Dendritic cell treated with granulocyte-macrophage colony-stimulating factor and Interleukin-4, amounts not matched to agents 40 ng/mL and 50 ng/mL, for 4 days (primary cell): Measurements from ENCODE around the gene ZNF485.
"Not testable (repeated sequence)": the region's sequence is repeated elsewhere in the genome, so short reads cannot be mapped to it uniquely, and the experiment has no call there.

Experiments used
- H3K27ac Mint-ChIP-seq: one replicate; pipeline ENCODE4 v1.8.0; 2022; ENCODE audit warnings: mild to moderate bottlenecking, mixed read lengths
- H3K27me3 Mint-ChIP-seq: one replicate; pipeline ENCODE4 v1.8.0; 2022; ENCODE audit warnings: mild to moderate bottlenecking, mixed read lengths
- H3K36me3 Mint-ChIP-seq: one replicate; pipeline ENCODE4 v1.8.0; 2022; ENCODE audit warnings: low read depth, mixed read lengths
- H3K4me1 Mint-ChIP-seq: one replicate; pipeline ENCODE4 v1.8.0; 2022; ENCODE audit warnings: low read depth, mixed read lengths
- H3K4me3 Mint-ChIP-seq: one replicate; pipeline ENCODE4 v1.8.0; 2022; ENCODE audit warnings: mild to moderate bottlenecking, moderate library complexity, mixed read lengths
- H3K9me3 Mint-ChIP-seq: one replicate; pipeline ENCODE4 v1.8.0; 2022; ENCODE audit warnings: mixed read lengths
- intact Hi-C: fragments of 100-400 bp; cut with micrococcal nuclease; formaldehyde crosslinking; loops from one replicate; pipeline ENCODE4 v1.15.0; 2022

Gene ZNF485

DNA sequence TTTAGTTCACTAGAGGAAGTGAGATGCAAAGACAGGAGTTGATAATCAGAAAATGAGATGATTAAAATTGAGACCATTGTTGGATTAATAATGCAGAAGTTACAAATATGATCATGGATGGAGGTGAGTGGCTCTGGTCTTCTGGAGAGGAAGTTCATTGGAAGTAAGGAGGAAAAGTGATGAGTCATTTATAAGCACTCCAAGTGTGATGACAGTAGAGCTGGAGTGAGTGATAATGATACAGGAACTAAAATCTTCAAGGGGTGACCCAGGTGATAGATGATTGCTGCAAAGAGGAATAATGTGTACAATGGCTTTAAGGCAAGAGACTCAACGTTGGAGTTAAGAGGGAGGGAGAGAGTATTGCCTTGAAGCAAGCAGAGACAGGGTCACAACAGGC is 21.7 kb downstream of the ZNF485 start:
- H3K36me3 Mint-ChIP-seq: no peaks in the 10 kb centered on the region
- H3K27ac Mint-ChIP-seq: no peak overlapping the region
- H3K4me3 Mint-ChIP-seq: no peak overlapping the region
- intact Hi-C loops: no loop called here
- peaks cover 31% of the 10 kb centered on the region for H3K9me3 Mint-ChIP-seq
- H3K27me3 Mint-ChIP-seq: no peaks in the 10 kb centered on the region
- H3K4me1 Mint-ChIP-seq: peaks cover 8% of the 10 kb centered on the region

DNA sequence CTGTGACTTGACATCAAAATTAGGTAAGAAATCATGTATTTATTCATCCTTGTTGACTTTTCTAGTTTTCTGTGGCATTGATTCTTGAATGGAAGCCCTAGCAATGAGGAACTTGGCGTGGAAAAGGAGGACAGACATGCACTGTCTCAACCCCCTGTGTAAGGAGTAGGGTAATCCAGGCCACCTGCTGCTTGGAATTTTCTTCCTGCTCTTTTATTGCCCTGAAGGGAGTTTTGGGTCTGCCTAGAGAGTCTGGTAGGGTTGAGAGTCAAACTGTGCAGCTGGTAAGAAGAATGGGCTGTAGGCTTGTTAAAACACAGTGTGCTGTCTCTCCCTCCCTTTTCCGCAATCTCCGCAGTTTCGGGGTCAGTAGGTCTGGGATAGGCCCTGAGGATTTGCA is 22.7 kb downstream of the ZNF485 start:
- no peak overlapping the region for H3K4me3 Mint-ChIP-seq
- peaks cover 4% of the 10 kb centered on the region for H3K4me1 Mint-ChIP-seq
- H3K9me3 Mint-ChIP-seq: peaks cover 27% of the 10 kb centered on the region
- intact Hi-C loops: no loop called here
- no peak overlapping the region for H3K27ac Mint-ChIP-seq
- H3K36me3 Mint-ChIP-seq: no peaks in the 10 kb centered on the region
- no peaks in the 10 kb centered on the region for H3K27me3 Mint-ChIP-seq

DNA sequence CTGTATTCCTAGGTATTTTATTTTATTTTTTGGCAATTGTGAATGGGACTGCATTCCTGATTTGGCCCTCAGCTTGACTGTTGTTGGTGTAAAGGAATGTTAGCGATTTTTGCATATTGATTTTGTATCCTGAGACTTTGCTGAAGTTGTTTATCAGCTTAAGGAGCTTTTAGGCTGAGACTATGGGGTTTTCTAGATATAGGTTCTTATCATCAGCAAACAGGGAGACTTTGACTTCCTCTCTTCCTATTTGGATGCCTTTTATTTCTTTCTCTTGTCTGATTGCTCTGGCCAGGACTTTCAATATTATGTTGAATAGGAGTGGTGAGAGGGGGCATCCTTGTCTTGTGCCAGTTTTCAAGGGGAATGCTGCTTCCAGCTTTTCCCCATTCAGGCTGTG is 29.6 kb downstream of the ZNF485 start:
- H3K9me3 Mint-ChIP-seq: peaks cover 51% of the 10 kb centered on the region
- H3K27me3 Mint-ChIP-seq, H3K36me3 Mint-ChIP-seq, H3K27ac Mint-ChIP-seq, H3K4me3 Mint-ChIP-seq, intact Hi-C loops, H3K4me1 Mint-ChIP-seq: not testable (repeated sequence)

DNA sequence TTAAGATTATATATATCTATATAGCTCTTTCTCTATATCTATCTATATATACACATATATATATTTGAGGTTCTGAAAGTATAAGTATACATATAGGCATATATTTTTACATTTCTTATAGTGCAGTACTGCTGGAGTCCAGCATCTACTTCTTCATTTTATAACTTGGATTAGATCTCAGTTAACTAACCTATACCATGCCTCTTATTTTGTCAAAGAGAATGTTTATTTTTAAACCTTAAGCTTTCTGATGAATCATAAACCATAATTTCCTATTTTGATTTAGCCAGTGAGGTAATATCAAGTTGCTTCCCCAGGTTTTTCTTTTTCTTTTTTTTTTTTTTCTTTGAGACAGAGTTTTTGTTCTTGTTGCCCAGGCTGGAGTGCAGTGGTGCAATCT is 34.4 kb downstream of the ZNF485 start:
- intact Hi-C loops: no loop called here

DNA sequence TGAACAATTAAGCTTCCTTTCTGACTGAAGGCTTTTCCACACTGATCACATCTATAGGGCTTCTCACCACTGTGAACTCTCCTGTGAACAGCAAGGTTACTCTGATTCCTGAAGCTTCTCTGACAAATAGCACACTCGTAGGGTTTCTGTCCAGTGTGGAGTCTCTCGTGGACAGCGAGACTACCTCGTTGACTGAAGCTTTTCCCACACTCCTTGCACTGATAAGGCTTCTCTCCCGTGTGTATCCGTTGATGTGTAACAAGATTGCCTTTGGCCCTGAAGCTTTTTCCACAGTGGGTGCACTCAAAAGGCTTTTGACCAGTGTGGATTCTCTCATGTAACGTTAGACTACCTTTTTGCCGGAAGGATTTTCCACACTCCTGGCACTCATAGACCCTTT is 38.0 kb downstream of the ZNF485 start:
- Mint-ChIP-seq H3K27me3 (peaks cover 4% of the 10 kb centered on the region), H3K9me3 (peaks cover 63% of the 10 kb centered on the region)

More for the DNA sequence above, 34.4 kb downstream of the ZNF485 start:
- Mint-ChIP-seq H3K36me3 (peaks cover 28% of the 10 kb centered on the region), H3K27me3 (no peaks in the 10 kb centered on the region), H3K27ac (no peak overlapping the region), H3K4me3 (no peak overlapping the region), H3K4me1 (no peaks in the 10 kb centered on the region), H3K9me3 (peaks cover 67% of the 10 kb centered on the region)

DNA sequence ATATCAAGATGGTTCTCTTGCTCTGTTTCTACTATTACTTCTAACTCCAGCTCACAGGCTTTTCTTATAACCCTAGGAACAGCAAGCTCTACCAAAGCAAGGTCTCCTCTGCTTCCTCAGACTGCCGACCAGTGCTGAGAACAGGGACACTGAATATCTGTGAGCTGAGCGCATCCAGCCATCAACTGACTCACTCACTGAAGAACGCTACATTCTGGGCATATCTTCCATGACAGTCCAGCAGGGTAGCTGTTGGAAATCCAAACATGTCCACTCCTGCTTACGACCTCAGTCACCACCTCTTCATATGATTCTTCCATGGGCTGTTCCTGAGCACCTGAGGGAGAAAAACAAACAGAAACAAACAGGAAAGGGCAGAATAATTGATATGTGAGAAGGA is 39.6 kb downstream of the ZNF485 start:
- H3K27me3 Mint-ChIP-seq: peaks cover 15% of the 10 kb centered on the region
- H3K4me3 Mint-ChIP-seq: no peak overlapping the region
- peaks cover 42% of the 10 kb centered on the region for H3K36me3 Mint-ChIP-seq
- peaks cover 8% of the 10 kb centered on the region for H3K4me1 Mint-ChIP-seq
- H3K27ac Mint-ChIP-seq: no peak overlapping the region
- peaks cover 51% of the 10 kb centered on the region for H3K9me3 Mint-ChIP-seq
- intact Hi-C loops: no loop called here

More for the DNA sequence above, 38.0 kb downstream of the ZNF485 start:
- Mint-ChIP-seq H3K4me3 (no peak overlapping the region), H3K4me1 (peaks cover 6% of the 10 kb centered on the region), H3K27ac (no peak overlapping the region), H3K36me3 (peaks cover 42% of the 10 kb centered on the region)
- intact Hi-C loops: no loop called here

DNA sequence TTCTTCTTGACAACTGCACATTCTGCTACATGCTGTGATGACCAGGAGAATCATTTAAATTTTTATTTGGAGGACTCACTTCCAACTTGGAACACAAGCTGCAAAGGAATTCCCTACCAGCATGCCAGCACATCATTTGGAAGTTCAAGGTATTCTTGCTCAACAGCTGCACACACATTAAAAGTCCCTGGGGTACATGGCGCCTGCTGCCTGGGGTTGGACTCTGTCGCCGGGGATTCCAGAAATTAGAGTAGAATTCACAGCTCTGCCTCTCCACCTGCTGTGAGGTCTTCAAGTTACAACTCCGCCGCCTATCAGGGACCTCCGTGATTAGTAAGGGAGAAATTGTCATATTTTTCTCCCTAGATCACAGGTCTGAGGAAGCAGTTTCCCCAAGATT is 41.3 kb downstream of the ZNF485 start:
- intact Hi-C loops: no loop called here
- Mint-ChIP-seq H3K4me1 (peaks cover 8% of the 10 kb centered on the region), H3K27ac (peak overlapping the region; percentile 72), H3K4me3 (peak overlapping the region; percentile 84), H3K27me3 (peaks cover 15% of the 10 kb centered on the region), H3K9me3 (peaks cover 43% of the 10 kb centered on the region), H3K36me3 (peaks cover 42% of the 10 kb centered on the region)

DNA sequence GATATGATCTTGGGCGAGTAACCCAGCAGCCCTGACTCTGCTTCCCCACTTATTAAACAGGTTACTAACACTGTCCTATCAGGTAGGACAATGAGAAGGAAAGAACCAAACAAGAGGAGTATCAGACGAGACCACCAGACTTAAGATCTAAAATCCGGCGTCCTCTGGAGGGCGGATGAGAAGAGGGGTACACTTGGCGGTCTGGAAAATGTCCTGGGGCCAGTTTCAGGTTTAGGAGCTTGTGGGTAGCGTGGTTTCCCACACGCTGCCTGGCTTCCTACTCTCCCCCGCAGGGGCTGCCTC is 41.8 kb downstream of the ZNF485 start:
- Mint-ChIP-seq H3K4me3 (peak overlapping the region; percentile 84), H3K9me3 (peaks cover 39% of the 10 kb centered on the region), H3K27ac (peak overlapping the region; percentile 72), H3K36me3 (peaks cover 39% of the 10 kb centered on the region), H3K27me3 (peaks cover 15% of the 10 kb centered on the region), H3K4me1 (peaks cover 8% of the 10 kb centered on the region)
- intact Hi-C loops: loop anchor here (2.0 kb wide), 2 partner anchors 41 to 1095 kb away; partner anchors contain the start of gene ZNF485

DNA sequence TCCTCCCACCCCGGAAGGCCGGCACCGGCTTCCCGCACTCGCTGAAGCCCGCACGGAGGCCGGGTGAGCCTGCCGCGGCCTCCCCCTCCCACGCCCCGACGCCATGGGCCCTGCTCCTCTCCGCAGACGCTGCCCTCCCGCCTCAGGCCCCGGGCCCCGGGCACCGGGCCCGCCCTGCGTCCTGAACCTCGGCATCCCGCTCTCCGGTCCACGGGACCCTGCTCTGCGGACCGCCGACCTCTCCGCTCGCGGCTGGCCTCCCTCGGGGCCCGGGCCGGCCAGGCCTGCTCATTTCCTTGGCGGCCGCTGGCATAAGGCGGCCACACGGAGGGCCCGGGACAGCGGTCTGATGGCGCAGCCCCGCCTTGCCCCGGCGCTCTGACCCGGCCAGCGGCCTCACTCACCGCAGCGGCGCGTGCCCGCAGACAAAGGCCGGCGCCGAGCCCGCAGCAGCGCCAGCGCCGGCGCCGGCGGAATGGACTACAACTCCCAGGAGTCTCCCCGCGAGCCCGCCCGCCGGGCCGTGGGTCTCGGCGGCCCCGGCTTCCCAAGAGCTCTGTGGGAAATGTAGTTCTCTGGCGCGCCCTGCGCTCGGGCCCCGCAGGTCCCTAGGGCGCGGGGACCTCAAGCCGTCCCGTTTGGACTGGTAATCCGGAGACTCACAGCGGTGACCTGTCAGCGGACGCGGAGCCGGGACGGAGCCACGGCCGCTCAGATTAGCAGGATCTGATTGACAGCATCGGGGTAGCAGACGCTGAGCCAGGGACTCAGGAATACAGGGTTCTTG is 42.4 kb downstream of the ZNF485 start, which contains the start of gene ZNF32:
ZNF32 (minus strand) TSS at position 484 of the 787 bp plus-strand sequence. CDS start 2,748 bp downstream, outside the sequence.
- H3K27me3 Mint-ChIP-seq: peaks cover 17% of the 10 kb centered on the region
- H3K4me3 Mint-ChIP-seq: peak within 1 kb of the TSS; percentile 84
- intact Hi-C loops: loop anchor here (2.0 kb wide), 2 partner anchors 42 to 1096 kb away; partner anchors contain the start of gene ZNF485
- H3K9me3 Mint-ChIP-seq: peaks cover 33% of the 10 kb centered on the region
- H3K4me1 Mint-ChIP-seq: peaks cover 8% of the 10 kb centered on the region
- H3K27ac Mint-ChIP-seq: peak within 1 kb of the TSS; percentile 72
- peaks cover 34% of the 10 kb centered on the region for H3K36me3 Mint-ChIP-seq

DNA sequence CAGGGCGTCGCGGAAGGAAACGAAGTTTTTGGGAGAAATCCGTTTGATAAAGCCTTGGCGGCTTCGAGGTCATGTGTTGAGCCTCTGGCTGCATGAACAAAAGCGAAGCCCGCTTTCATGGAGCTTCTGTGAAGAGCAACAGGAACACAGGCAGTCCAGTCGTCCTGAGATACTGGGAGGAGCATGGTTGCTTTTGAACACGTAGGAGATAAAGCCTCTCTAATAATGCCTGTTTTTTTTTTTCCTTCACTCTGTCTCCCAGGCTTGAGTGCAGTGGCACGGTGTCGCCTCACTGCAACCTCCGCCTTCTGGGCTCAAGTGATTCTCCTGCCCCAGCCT is 42.9 kb downstream of the ZNF485 start:
- peaks cover 28% of the 10 kb centered on the region for H3K9me3 Mint-ChIP-seq
- peaks cover 8% of the 10 kb centered on the region for H3K4me1 Mint-ChIP-seq
- peak overlapping the region; percentile 72 for H3K27ac Mint-ChIP-seq
- peaks cover 18% of the 10 kb centered on the region for H3K27me3 Mint-ChIP-seq
- peak overlapping the region; percentile 84 for H3K4me3 Mint-ChIP-seq
- H3K36me3 Mint-ChIP-seq: peaks cover 28% of the 10 kb centered on the region
- intact Hi-C loops: loop anchor here (2.0 kb wide), 2 partner anchors 42 to 1096 kb away; partner anchors contain the start of gene ZNF485

DNA sequence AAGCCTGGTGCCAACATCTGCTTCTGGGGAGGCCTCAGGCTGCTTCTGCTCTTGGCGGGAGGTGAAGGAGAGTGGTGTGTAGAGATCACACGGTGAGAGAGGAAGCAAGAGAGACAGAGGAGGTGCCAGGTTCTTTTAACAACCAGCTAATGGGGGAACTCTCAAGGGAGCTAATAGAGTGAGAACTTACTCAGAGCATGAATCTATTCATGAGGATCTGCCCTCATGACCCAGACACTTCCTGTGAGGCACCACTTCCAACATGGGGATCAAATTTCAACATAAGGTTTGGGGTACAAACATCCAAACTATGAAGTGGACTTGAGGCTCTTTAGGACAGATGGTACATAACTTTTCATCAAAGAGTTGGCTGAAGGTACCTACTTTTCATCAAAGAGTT is 47.5 kb downstream of the ZNF485 start:
- Mint-ChIP-seq H3K36me3 (no peaks in the 10 kb centered on the region), H3K9me3 (no peaks in the 10 kb centered on the region), H3K27ac (no peak overlapping the region), H3K4me3 (no peak overlapping the region), H3K4me1 (peaks cover 7% of the 10 kb centered on the region), H3K27me3 (peaks cover 25% of the 10 kb centered on the region)
- intact Hi-C loops: no loop called here

DNA sequence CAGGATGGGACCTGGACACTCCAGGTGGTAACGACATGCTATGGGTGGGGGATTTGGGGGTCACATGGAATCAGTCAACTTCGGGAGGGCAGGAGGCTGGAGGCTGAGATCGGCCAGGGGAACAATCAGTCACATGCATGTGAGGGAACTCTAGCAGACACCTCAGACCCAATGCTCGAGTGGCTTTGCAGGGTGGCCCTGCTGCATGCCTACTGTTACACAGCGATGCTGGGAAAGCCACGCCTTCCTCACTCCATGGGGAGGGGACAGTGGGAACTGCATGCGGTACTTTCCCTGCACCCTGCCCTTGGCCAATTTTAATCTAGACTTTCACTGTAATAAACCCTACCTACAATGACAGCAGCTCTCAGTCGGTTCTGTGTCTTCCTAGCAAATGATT is 49.1 kb downstream of the ZNF485 start:
- Mint-ChIP-seq H3K27me3 (peaks cover 11% of the 10 kb centered on the region), H3K9me3 (no peaks in the 10 kb centered on the region), H3K4me3 (no peak overlapping the region), H3K36me3 (no peaks in the 10 kb centered on the region), H3K27ac (no peak overlapping the region), H3K4me1 (no peaks in the 10 kb centered on the region)
- intact Hi-C loops: no loop called here

DNA sequence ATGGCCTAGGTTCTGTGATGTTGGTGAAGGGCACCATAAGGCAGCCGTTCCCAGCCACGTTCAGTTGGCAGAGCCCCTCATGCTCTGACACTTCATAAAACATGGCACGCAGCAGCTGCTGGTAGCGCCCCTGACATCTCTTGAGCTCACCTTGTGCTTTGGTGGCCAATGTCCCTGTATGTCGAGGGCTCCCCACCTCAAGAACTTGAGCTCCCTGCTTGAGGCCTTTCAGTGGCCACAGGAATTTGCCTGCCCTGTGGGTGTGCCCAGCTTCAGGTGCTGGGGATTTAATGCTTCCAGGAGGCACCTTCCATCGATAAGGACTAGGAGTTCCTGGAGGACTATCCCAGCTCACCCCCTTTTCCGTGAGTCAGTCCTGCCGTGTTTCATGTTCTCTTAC is 52.0 kb downstream of the ZNF485 start:
- Mint-ChIP-seq H3K4me3 (no peak overlapping the region), H3K36me3 (no peaks in the 10 kb centered on the region), H3K4me1 (no peaks in the 10 kb centered on the region), H3K27ac (no peak overlapping the region), H3K9me3 (no peaks in the 10 kb centered on the region), H3K27me3 (peaks cover 10% of the 10 kb centered on the region)
- intact Hi-C loops: no loop called here

DNA sequence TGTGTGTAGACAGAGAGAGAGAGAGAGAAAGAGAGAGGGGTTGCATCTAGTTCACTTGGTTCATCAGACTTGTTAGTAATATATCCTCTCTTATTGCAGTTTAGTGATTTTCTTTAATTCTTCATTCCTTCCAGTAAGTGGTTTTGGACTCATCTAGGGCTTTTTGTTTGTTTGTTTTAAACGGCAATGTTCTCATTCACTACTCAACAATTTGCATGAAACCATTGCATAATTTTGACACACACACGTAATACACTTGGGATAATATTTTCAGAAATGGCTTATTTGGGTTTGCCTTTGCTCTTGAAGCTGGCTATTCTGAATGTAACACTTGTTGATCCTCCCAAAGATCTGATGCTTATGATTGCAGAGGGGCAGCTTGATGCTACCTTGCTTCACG is 58.8 kb downstream of the ZNF485 start:
- no peaks in the 10 kb centered on the region for H3K36me3 Mint-ChIP-seq
- no peaks in the 10 kb centered on the region for H3K4me1 Mint-ChIP-seq
- intact Hi-C loops: no loop called here
- peaks cover 34% of the 10 kb centered on the region for H3K27me3 Mint-ChIP-seq
- H3K4me3 Mint-ChIP-seq: no peak overlapping the region
- no peaks in the 10 kb centered on the region for H3K9me3 Mint-ChIP-seq
- no peak overlapping the region for H3K27ac Mint-ChIP-seq

DNA sequence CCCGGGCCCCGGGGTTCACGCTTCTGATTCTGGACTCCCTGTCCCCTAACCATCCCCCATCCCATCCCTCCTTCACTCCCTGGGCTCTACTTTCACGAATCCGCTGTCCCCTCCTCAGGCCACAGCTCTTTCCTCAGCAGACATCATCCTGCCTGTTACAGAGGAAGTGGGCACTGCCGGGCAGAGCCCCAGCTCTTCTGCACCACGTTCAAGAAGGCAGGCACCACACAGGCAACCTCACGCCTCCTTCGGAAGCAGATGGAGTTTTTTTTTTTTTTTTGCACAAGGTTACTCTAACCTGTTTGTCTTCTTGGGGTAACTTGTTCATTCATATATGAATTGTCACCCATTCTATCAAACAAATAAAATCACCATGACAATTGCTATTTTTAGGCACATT is 60.3 kb downstream of the ZNF485 start:
- intact Hi-C loops: no loop called here
- Mint-ChIP-seq H3K4me3 (no peak overlapping the region), H3K27ac (no peak overlapping the region), H3K36me3 (no peaks in the 10 kb centered on the region), H3K27me3 (peaks cover 42% of the 10 kb centered on the region), H3K9me3 (no peaks in the 10 kb centered on the region), H3K4me1 (no peaks in the 10 kb centered on the region)
